Measurements from ENCODE around the gene TGFBR3L.
A peak's percentile ranks its signal among the peaks of the same experiment; 100 is the strongest.

Gene TGFBR3L

GRCh38 chr19:7923295-7924191, 8.9 kb downstream of the TGFBR3L start:
- Histone ChIP-seq H3K4me1 (ENCODE audit: control insufficient read depth, insufficient read depth, low read length, poor library complexity, severe bottlenecking) (peaks cover 34% of the 10 kb centered on the region), H3K27ac (ENCODE audit: insufficient read depth, low read length, poor library complexity, severe bottlenecking) (no peak overlapping the region), H3K27me3 (replicated peaks; ENCODE audit: control insufficient read depth, insufficient read depth, low read length, poor library complexity, severe bottlenecking) (peaks cover 7% of the 10 kb centered on the region), H3K36me3 (ENCODE audit: control insufficient read depth, insufficient read depth, low read length) (peaks cover 15% of the 10 kb centered on the region), H3K4me3 (ENCODE audit: insufficient read depth, low read depth, low read length, poor library complexity, severe bottlenecking) (no peak overlapping the region), H3K9me3 (ENCODE audit: control insufficient read depth, low read length) (no peaks in the 10 kb centered on the region)
- no peak for DNase-seq

GRCh38 chr19:7924241-7924640, 9.6 kb downstream of the TGFBR3L start:
- H3K9me3 ChIP-seq (ENCODE audit: control insufficient read depth, low read length): no peaks in the 10 kb centered on the region
- H3K27me3 ChIP-seq (replicated peaks; ENCODE audit: control insufficient read depth, insufficient read depth, low read length, poor library complexity, severe bottlenecking): peaks cover under 1% of the 10 kb centered on the region
- no peak for DNase-seq
- peaks cover 34% of the 10 kb centered on the region for H3K4me1 ChIP-seq (ENCODE audit: control insufficient read depth, insufficient read depth, low read length, poor library complexity, severe bottlenecking)
- H3K4me3 ChIP-seq (ENCODE audit: insufficient read depth, low read depth, low read length, poor library complexity, severe bottlenecking): no peak overlapping the region
- no peak overlapping the region for H3K27ac ChIP-seq (ENCODE audit: insufficient read depth, low read length, poor library complexity, severe bottlenecking)
- peaks cover 15% of the 10 kb centered on the region for H3K36me3 ChIP-seq (ENCODE audit: control insufficient read depth, insufficient read depth, low read length)

- no peak overlapping the region for H3K27ac ChIP-seq (ENCODE audit: insufficient read depth, low read length, poor library complexity, severe bottlenecking)
- no peaks in the 10 kb centered on the region for H3K9me3 ChIP-seq (ENCODE audit: control insufficient read depth, low read length)
- peaks cover 15% of the 10 kb centered on the region for H3K36me3 ChIP-seq (ENCODE audit: control insufficient read depth, insufficient read depth, low read length)
- H3K4me3 ChIP-seq (ENCODE audit: insufficient read depth, low read depth, low read length, poor library complexity, severe bottlenecking): peak overlapping the region; percentile 35
- H3K4me1 ChIP-seq (ENCODE audit: control insufficient read depth, insufficient read depth, low read length, poor library complexity, severe bottlenecking): peaks cover 32% of the 10 kb centered on the region
- H3K27me3 ChIP-seq (replicated peaks; ENCODE audit: control insufficient read depth, insufficient read depth, low read length, poor library complexity, severe bottlenecking): no peaks in the 10 kb centered on the region
- DNase-seq: no peak
Observed at GRCh38 chr19:7924651-7925170, 10.1 kb downstream of the TGFBR3L start.

GRCh38 chr19:7925171-7925851, 10.7 kb downstream of the TGFBR3L start:
- H3K9me3 ChIP-seq (ENCODE audit: control insufficient read depth, low read length): no peaks in the 10 kb centered on the region
- H3K27ac ChIP-seq (ENCODE audit: insufficient read depth, low read length, poor library complexity, severe bottlenecking): no peak overlapping the region
- peak; percentile 52 to 60 (median 54) for DNase-seq
- peaks cover 15% of the 10 kb centered on the region for H3K36me3 ChIP-seq (ENCODE audit: control insufficient read depth, insufficient read depth, low read length)
- peaks cover 28% of the 10 kb centered on the region for H3K4me1 ChIP-seq (ENCODE audit: control insufficient read depth, insufficient read depth, low read length, poor library complexity, severe bottlenecking)
- H3K4me3 ChIP-seq (ENCODE audit: insufficient read depth, low read depth, low read length, poor library complexity, severe bottlenecking): peak overlapping the region; percentile 35
- no peaks in the 10 kb centered on the region for H3K27me3 ChIP-seq (replicated peaks; ENCODE audit: control insufficient read depth, insufficient read depth, low read length, poor library complexity, severe bottlenecking)

- peak within 1 kb of the TSS; percentile 35 for H3K4me3 ChIP-seq (ENCODE audit: insufficient read depth, low read depth, low read length, poor library complexity, severe bottlenecking)
- H3K36me3 ChIP-seq (ENCODE audit: control insufficient read depth, insufficient read depth, low read length): peaks cover 23% of the 10 kb centered on the region
Observed at GRCh38 chr19:7926021-7926726, 11.5 kb downstream of the TGFBR3L start, which contains the start of gene CTXN1. Gene CTXN1 (minus strand): TSS chr19:7926135. CDS start chr19:7925538, 597 bp downstream.

GRCh38 chr19:7926727-7927604, 12.3 kb downstream of the TGFBR3L start:
- peaks cover 30% of the 10 kb centered on the region for H3K36me3 ChIP-seq (ENCODE audit: control insufficient read depth, insufficient read depth, low read length)
- peaks cover 16% of the 10 kb centered on the region for H3K4me1 ChIP-seq (ENCODE audit: control insufficient read depth, insufficient read depth, low read length, poor library complexity, severe bottlenecking)
- no peaks in the 10 kb centered on the region for H3K27me3 ChIP-seq (replicated peaks; ENCODE audit: control insufficient read depth, insufficient read depth, low read length, poor library complexity, severe bottlenecking)
- no peaks in the 10 kb centered on the region for H3K9me3 ChIP-seq (ENCODE audit: control insufficient read depth, low read length)
- H3K27ac ChIP-seq (ENCODE audit: insufficient read depth, low read length, poor library complexity, severe bottlenecking): no peak overlapping the region
- no peak overlapping the region for H3K4me3 ChIP-seq (ENCODE audit: insufficient read depth, low read depth, low read length, poor library complexity, severe bottlenecking)
- DNase-seq: no peak

More at GRCh38 chr19:7926021-7926726, 11.5 kb downstream of the TGFBR3L start, which contains the start of gene CTXN1:
- no peaks in the 10 kb centered on the region for H3K9me3 ChIP-seq (ENCODE audit: control insufficient read depth, low read length)
- no peaks in the 10 kb centered on the region for H3K27me3 ChIP-seq (replicated peaks; ENCODE audit: control insufficient read depth, insufficient read depth, low read length, poor library complexity, severe bottlenecking)
- DNase-seq: peak; percentile 66 to 71 (median 70)
- H3K4me1 ChIP-seq (ENCODE audit: control insufficient read depth, insufficient read depth, low read length, poor library complexity, severe bottlenecking): peaks cover 24% of the 10 kb centered on the region
- no peak within 1 kb of the TSS for H3K27ac ChIP-seq (ENCODE audit: insufficient read depth, low read length, poor library complexity, severe bottlenecking)

- Histone ChIP-seq H3K27ac (ENCODE audit: insufficient read depth, low read length, poor library complexity, severe bottlenecking) (no peak overlapping the region), H3K36me3 (ENCODE audit: control insufficient read depth, insufficient read depth, low read length) (peaks cover 30% of the 10 kb centered on the region), H3K27me3 (replicated peaks; ENCODE audit: control insufficient read depth, insufficient read depth, low read length, poor library complexity, severe bottlenecking) (no peaks in the 10 kb centered on the region), H3K4me3 (ENCODE audit: insufficient read depth, low read depth, low read length, poor library complexity, severe bottlenecking) (no peak overlapping the region), H3K9me3 (ENCODE audit: control insufficient read depth, low read length) (no peaks in the 10 kb centered on the region), H3K4me1 (ENCODE audit: control insufficient read depth, insufficient read depth, low read length, poor library complexity, severe bottlenecking) (peaks cover 15% of the 10 kb centered on the region)
- no peak for DNase-seq
Observed at GRCh38 chr19:7927605-7928333, 13.1 kb downstream of the TGFBR3L start.

- Histone ChIP-seq H3K36me3 (ENCODE audit: control insufficient read depth, insufficient read depth, low read length) (peaks cover 30% of the 10 kb centered on the region), H3K27ac (ENCODE audit: insufficient read depth, low read length, poor library complexity, severe bottlenecking) (no peak overlapping the region), H3K4me1 (ENCODE audit: control insufficient read depth, insufficient read depth, low read length, poor library complexity, severe bottlenecking) (peaks cover 15% of the 10 kb centered on the region)
Observed at GRCh38 chr19:7928334-7928706, 13.7 kb downstream of the TGFBR3L start.

More at GRCh38 chr19:7928334-7928706, 13.7 kb downstream of the TGFBR3L start:
- Histone ChIP-seq H3K4me3 (ENCODE audit: insufficient read depth, low read depth, low read length, poor library complexity, severe bottlenecking) (no peak overlapping the region), H3K27me3 (replicated peaks; ENCODE audit: control insufficient read depth, insufficient read depth, low read length, poor library complexity, severe bottlenecking) (no peaks in the 10 kb centered on the region), H3K9me3 (ENCODE audit: control insufficient read depth, low read length) (no peaks in the 10 kb centered on the region)
- DNase-seq: no peak
